ENCODE data around the gene BMP8B. TPM values are rescaled to one million over a fixed set of nuclear protein-coding genes. Genes with fewer than 3 reads are reported as not detected.
"Not testable (repeated sequence)": the region's sequence is repeated elsewhere in the genome, so short reads cannot be mapped to it uniquely, and the experiment has no call there.

Gene BMP8B
- total and polyA plus RNA-seq, 11 donors, result 0.08 to 0.68 (median 0.49) TPM

DNA sequence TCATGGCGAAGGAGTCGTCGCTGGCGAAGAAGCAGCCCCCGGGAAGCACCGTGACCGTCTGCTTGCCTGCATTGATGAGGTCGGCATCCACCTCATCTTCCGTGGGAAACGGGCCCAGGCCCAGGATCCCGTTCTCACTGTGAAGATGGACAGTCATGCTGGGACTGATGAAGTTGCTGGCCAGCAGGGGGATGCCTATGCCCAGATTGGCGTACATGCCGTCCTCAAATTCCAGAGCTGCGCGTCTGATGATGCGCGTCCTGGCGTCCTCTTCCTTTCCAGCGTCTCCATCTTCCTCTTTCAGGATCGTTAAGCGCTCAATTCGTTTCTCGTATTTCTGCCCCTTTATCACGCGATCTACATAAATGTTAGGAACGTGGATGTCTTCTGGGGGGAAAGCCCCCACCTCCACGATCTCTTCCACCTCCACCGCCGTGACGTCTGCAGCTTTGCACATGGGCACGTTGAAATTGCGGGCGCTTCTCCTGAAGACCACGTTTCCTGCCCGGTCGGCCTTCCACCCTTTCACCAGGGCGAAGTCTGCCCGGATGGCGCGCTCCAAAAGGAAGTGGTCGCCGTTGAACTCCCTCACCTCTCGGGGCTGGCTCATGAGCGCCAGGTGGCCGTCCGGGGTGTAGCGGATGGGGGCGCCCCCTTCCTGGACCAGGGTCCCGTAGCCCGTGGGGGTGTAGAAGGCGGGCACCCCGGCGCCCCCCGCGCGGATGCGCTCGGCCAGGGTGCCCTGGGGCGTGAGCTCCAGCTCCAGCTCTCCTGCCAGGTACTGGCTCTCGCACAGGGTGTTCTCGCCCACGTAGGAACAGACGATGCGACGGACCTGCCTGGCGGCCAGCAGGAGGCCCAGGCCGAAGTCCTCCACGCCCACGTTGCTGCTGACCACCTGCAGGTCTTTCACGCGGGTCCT lies 18.3 kb downstream of the BMP8B start:
- H3K4me1 ChIP-seq; H3K27me3 ChIP-seq; H3K9me3 ChIP-seq; H3K27ac ChIP-seq; H3K36me3 ChIP-seq; intact Hi-C loops (cut with DNase I); DNase-seq: not testable (repeated sequence)
- ATAC-seq, result peak in 3 of 4 donors; percentile 26 to 69 (median 64)
- 8 to 28% (median 18%) methylated on average over 22 to 25 of the region's 71 CpGs for WGBS, 4 donors
- H3K4me3 ChIP-seq, result peak overlapping the region in 1 of 12 donors; percentile 39

DNA sequence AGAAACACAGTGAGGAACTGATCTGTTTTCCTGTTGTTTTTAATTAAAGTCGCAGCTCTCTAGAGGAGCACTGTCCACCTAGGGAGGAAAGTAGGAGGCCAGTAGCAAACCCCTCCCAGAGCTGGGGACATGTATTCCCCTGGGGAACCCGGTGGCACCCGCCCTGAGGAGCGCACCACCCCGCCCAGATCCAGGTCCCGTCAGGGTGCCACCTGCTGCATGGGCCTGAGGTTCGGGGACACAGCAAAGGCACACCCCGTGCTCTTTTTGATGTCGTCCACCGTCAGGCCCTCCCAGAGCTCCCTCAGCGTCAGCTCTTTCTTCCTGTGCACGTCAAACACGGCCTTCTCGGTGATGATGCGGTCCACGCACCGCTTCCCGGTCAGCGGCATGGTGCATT lies 19.2 kb downstream of the BMP8B start:
- WGBS, 4 donors, result 77 to 88% (median 79%) methylated on average over 9 to 18 of the region's 19 CpGs; no CpG with 5 or more reads in 1 of the 4 donors
- H3K36me3 ChIP-seq; H3K4me1 ChIP-seq; H3K4me3 ChIP-seq; intact Hi-C loops (cut with DNase I); H3K27ac ChIP-seq; DNase-seq; H3K27me3 ChIP-seq; H3K9me3 ChIP-seq; ATAC-seq: not testable (repeated sequence)

DNA sequence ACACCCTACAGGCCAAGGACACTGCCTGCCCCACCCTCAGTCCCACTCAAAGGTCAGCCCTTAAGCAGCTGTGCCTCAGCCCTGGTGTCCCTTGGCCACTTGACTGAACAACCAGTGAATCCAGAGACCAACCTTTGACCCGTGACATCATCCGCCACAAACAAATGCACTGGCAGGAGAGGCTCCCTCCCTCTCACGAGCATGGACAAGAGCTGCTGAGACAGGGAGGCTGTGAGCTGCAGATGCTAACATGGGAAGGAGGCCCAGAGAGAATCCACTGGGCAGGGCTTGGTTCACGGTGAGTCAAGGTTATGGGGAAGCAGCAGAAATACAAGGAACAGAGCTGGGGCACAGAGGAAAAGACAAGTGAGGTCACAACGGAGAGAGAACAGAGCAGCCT lies 22.2 kb downstream of the BMP8B start:
- ATAC-seq, result peak in 1 of 4 donors; percentile 6
- H3K27me3 ChIP-seq; H3K9me3 ChIP-seq; H3K4me3 ChIP-seq; DNase-seq; H3K4me1 ChIP-seq; H3K36me3 ChIP-seq; H3K27ac ChIP-seq; intact Hi-C loops (cut with DNase I): not testable (repeated sequence)
- WGBS, 4 donors, result 60 to 71% (median 67%) methylated on average over 1 to 3 of the region's 5 CpGs

DNA sequence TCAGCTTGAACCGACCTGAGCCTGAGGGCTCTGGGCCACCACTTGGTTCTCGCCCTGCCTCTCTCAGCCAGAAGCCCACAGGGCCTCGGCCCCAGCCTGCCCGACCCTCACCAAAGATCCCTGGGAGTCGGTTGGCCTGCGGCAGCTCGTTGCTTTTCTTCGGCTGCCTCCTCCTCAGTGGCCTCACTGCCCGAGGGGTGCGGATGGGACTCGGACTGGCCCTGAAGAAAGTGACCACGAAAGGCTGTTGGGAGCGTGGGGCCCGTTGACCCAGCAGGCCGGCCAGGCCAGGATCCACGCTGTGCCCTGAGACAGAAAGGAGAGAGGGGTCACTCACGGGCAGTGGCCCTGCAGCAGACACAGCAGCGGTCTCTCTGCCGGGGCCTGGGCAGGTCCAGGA lies 24.2 kb downstream of the BMP8B start:
- H3K36me3 ChIP-seq; intact Hi-C loops (cut with DNase I); H3K27me3 ChIP-seq; H3K4me1 ChIP-seq; DNase-seq; H3K4me3 ChIP-seq; H3K9me3 ChIP-seq; H3K27ac ChIP-seq: not testable (repeated sequence)
- ATAC-seq, result peak in 2 of 4 donors; percentile 3 to 10
- WGBS, 4 donors, result 90 to 100% (median 94%) methylated on average over 7 to 14 of the region's 19 CpGs; no CpG with 5 or more reads in 1 of the 4 donors

DNA sequence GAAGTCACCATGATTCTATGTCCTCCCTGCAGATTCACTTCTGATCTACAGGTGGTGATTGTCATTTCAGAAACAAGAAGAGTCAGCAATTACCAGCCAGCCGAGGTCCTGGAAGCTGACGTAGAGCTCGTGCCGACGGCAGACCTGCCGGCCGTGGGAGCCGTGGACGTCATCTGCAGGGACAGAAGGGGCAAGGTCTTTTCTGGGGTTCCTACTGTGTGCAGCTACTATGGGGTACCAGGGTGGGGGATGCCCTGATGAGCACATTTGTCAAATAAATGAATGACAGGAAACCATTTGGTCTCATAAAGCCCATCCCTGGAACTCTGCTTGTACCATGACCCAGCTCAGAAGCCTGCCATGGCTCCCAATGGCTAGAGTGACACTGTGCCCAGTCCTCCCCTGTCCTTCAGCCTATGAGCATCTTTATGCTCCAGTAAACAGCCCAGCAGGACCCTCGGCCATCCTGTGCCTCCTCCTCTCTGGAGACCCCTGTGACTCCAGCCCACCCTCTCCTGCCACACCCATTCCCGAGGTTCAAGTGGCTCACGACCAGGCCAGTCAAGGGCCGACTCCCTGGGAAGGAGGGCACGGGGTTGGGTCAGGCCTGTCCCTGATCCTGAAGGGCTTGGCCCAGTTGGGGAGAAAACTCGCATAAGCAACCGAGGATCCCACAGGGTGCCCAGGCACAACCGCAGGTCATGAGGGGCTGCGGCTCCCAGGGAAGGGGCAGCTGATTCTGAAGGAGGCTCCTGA lies 24.9 kb downstream of the BMP8B start:
- DNase-seq; H3K4me1 ChIP-seq; ATAC-seq; intact Hi-C loops (cut with DNase I); H3K27ac ChIP-seq; H3K27me3 ChIP-seq; H3K4me3 ChIP-seq; H3K9me3 ChIP-seq: not testable (repeated sequence)
- H3K36me3 ChIP-seq, result peaks cover 0 to 12% (median 6%) of the 10 kb centered on the region in 9 donors
- WGBS, 4 donors, result 81 to 87% (median 82%) methylated on average over 14 to 16 of the region's 18 CpGs

DNA sequence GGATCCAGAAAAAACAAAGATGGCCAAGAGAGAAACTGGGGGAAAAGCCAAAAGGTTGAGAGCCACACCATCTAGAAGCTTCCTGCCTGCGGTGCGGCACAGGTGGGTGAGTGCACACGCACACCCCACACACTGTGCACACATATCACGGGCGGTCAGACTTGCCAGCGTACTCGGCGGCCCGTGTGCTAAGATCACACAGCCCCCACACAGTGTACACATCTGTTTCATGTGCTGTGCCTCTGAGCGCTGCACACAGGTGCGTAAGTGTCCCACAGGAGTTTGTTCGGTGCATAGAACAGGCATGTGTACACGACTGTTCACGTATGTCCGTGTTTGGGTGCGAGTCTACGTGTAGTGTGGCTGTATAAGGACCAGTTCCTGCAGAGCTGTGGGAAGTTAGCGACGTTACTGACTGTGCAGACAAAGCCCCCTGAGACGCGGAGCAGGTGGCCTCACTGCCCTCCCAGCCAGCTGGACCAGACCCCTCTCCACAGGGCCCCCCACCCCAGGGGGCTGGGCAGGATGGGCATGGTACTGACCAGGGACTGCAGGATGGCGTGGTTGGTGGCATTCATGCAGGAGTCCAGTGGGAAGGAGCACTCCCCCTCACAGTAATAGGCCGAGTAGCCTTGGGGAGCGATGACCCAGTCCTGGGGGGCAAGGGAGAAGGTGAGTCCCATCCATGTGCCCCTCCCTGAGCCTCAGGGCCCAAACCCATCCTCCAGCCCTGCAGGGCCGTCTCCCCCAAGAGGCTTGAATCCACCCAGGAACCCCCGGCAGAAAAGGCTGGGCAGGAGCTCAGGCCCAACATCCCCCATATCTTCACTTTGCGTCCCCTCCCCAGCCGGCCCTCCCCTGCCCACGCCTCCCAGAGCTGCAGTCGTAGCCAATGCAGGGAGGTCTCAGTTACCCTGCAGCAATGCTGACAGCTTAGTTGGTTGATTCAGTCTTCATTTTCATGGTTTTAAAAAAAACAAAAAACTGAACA lies 25.8 kb downstream of the BMP8B start:
- H3K9me3 ChIP-seq, result no peaks in the 10 kb centered on the region
- no peaks in the 10 kb centered on the region for H3K27me3 ChIP-seq
- no peak overlapping the region for H3K4me3 ChIP-seq
- no peak overlapping the region for H3K27ac ChIP-seq
- H3K36me3 ChIP-seq, result peaks cover 0 to 21% (median 16%) of the 10 kb centered on the region in 9 donors
- ATAC-seq (no peak), DNase-seq (no peak)
- TF ChIP-seq POLR2A (IDR thresholded peaks at IDR 0.05), result no peak
- TF ChIP-seq, protein P1, sequence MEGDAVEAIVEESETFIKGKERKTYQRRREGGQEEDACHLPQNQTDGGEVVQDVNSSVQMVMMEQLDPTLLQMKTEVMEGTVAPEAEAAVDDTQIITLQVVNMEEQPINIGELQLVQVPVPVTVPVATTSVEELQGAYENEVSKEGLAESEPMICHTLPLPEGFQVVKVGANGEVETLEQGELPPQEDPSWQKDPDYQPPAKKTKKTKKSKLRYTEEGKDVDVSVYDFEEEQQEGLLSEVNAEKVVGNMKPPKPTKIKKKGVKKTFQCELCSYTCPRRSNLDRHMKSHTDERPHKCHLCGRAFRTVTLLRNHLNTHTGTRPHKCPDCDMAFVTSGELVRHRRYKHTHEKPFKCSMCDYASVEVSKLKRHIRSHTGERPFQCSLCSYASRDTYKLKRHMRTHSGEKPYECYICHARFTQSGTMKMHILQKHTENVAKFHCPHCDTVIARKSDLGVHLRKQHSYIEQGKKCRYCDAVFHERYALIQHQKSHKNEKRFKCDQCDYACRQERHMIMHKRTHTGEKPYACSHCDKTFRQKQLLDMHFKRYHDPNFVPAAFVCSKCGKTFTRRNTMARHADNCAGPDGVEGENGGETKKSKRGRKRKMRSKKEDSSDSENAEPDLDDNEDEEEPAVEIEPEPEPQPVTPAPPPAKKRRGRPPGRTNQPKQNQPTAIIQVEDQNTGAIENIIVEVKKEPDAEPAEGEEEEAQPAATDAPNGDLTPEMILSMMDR (IDR thresholded peaks at IDR 0.05), result no peak
- WGBS, 4 donors, result 81 to 91% (median 90%) methylated on average over 17 to 30 of the region's 30 CpGs
- no peaks in the 10 kb centered on the region for H3K4me1 ChIP-seq
- intact Hi-C loops (cut with DNase I), result no loop called here

Data from heart left ventricle (tissue), 16 donors.